ENCODE measurements around the gene SNX8.
"Not testable (repeated sequence)": the region's sequence is repeated elsewhere in the genome, so short reads cannot be mapped to it uniquely, and the experiment has no call there.

The SNX8 gene

GRCh38 chr7:2312267-2312929 lies 1.8 kb downstream of the SNX8 start:
- peak overlapping the region in 1 of 5 donors; percentile 10 for H3K4me3 ChIP-seq (ENCODE audit: low read depth in 1 of 5, low read length in 5 of 5)
- H3K4me1 ChIP-seq (ENCODE audit: control insufficient read depth in 5 of 5, insufficient read depth in 5 of 5, low read length in 5 of 5): peaks cover 1 to 37% (median 25%) of the 10 kb centered on the region in 5 donors
- peaks cover 0 to 5% (median 0%) of the 10 kb centered on the region in 5 donors for H3K36me3 ChIP-seq (ENCODE audit: control insufficient read depth in 5 of 5, insufficient read depth in 5 of 5, low read length in 5 of 5)
- H3K27me3 ChIP-seq (ENCODE audit: control insufficient read depth in 5 of 5, insufficient read depth in 4 of 5, low read length in 5 of 5): no peaks in the 10 kb centered on the region
- peak overlapping the region in 1 of 5 donors; percentile 2 for H3K9ac ChIP-seq (ENCODE audit: low read length in 5 of 5)
- H3K9me3 ChIP-seq (ENCODE audit: control insufficient read depth in 5 of 5, low read length in 5 of 5): no peaks in the 10 kb centered on the region
- no peak overlapping the region for H3K27ac ChIP-seq (ENCODE audit: low read depth, low read length)

GRCh38 chr7:2309889-2310331 lies 4.3 kb downstream of the SNX8 start:
- no peaks in the 10 kb centered on the region for H3K27me3 ChIP-seq (ENCODE audit: control insufficient read depth in 5 of 5, insufficient read depth in 4 of 5, low read length in 5 of 5)
- H3K27ac ChIP-seq (ENCODE audit: low read depth, low read length): no peak overlapping the region
- H3K9me3 ChIP-seq (ENCODE audit: control insufficient read depth in 5 of 5, low read length in 5 of 5): no peaks in the 10 kb centered on the region
- no peak overlapping the region for H3K9ac ChIP-seq (ENCODE audit: low read length in 5 of 5)
- H3K4me3 ChIP-seq (ENCODE audit: low read depth in 1 of 5, low read length in 5 of 5): no peak overlapping the region
- peaks cover 1 to 35% (median 21%) of the 10 kb centered on the region in 5 donors for H3K4me1 ChIP-seq (ENCODE audit: control insufficient read depth in 5 of 5, insufficient read depth in 5 of 5, low read length in 5 of 5)
- peaks cover 0 to 5% (median 0%) of the 10 kb centered on the region in 5 donors for H3K36me3 ChIP-seq (ENCODE audit: control insufficient read depth in 5 of 5, insufficient read depth in 5 of 5, low read length in 5 of 5)

GRCh38 chr7:2307690-2308107 lies 6.5 kb downstream of the SNX8 start:
- no peak overlapping the region for H3K4me3 ChIP-seq (ENCODE audit: low read depth in 1 of 5, low read length in 5 of 5)
- no peak overlapping the region for H3K9ac ChIP-seq (ENCODE audit: low read length in 5 of 5)

GRCh38 chr7:2306688-2307087 lies 7.6 kb downstream of the SNX8 start:
- Histone ChIP-seq H3K9ac (ENCODE audit: low read length in 5 of 5) (no peak overlapping the region), H3K27ac (ENCODE audit: low read depth, low read length) (no peak overlapping the region), H3K9me3 (ENCODE audit: control insufficient read depth in 5 of 5, low read length in 5 of 5) (no peaks in the 10 kb centered on the region), H3K4me1 (ENCODE audit: control insufficient read depth in 5 of 5, insufficient read depth in 5 of 5, low read length in 5 of 5) (peaks cover 2 to 17% (median 8%) of the 10 kb centered on the region in 5 donors), H3K4me3 (ENCODE audit: low read depth in 1 of 5, low read length in 5 of 5) (no peak overlapping the region), H3K27me3 (ENCODE audit: control insufficient read depth in 5 of 5, insufficient read depth in 4 of 5, low read length in 5 of 5) (no peaks in the 10 kb centered on the region), H3K36me3 (ENCODE audit: control insufficient read depth in 5 of 5, insufficient read depth in 5 of 5, low read length in 5 of 5) (peaks cover 0 to 5% (median 0%) of the 10 kb centered on the region in 5 donors)

More at GRCh38 chr7:2307690-2308107, 6.5 kb downstream of the SNX8 start:
- no peaks in the 10 kb centered on the region for H3K9me3 ChIP-seq (ENCODE audit: control insufficient read depth in 5 of 5, low read length in 5 of 5)
- peaks cover 0 to 5% (median 0%) of the 10 kb centered on the region in 5 donors for H3K36me3 ChIP-seq (ENCODE audit: control insufficient read depth in 5 of 5, insufficient read depth in 5 of 5, low read length in 5 of 5)
- no peaks in the 10 kb centered on the region for H3K27me3 ChIP-seq (ENCODE audit: control insufficient read depth in 5 of 5, insufficient read depth in 4 of 5, low read length in 5 of 5)
- H3K4me1 ChIP-seq (ENCODE audit: control insufficient read depth in 5 of 5, insufficient read depth in 5 of 5, low read length in 5 of 5): peaks cover 2 to 25% (median 17%) of the 10 kb centered on the region in 5 donors
- H3K27ac ChIP-seq (ENCODE audit: low read depth, low read length): no peak overlapping the region

- not testable (repeated sequence) for H3K9me3 ChIP-seq (ENCODE audit: control insufficient read depth in 5 of 5, low read length in 5 of 5); H3K27me3 ChIP-seq (ENCODE audit: control insufficient read depth in 5 of 5, insufficient read depth in 4 of 5, low read length in 5 of 5); H3K36me3 ChIP-seq (ENCODE audit: control insufficient read depth in 5 of 5, insufficient read depth in 5 of 5, low read length in 5 of 5); H3K27ac ChIP-seq (ENCODE audit: low read depth, low read length); H3K4me3 ChIP-seq (ENCODE audit: low read depth in 1 of 5, low read length in 5 of 5)
- H3K4me1 ChIP-seq (ENCODE audit: control insufficient read depth in 5 of 5, insufficient read depth in 5 of 5, low read length in 5 of 5): peaks cover 0 to 17% (median 9%) of the 10 kb centered on the region in 5 donors
- peak overlapping the region in 2 of 5 donors; percentile 1 to 52 for H3K9ac ChIP-seq (ENCODE audit: low read length in 5 of 5)
Measured at GRCh38 chr7:2305258-2305657, 9.0 kb downstream of the SNX8 start.

GRCh38 chr7:2303520-2303919 lies 10.7 kb downstream of the SNX8 start:
- not testable (repeated sequence) for H3K27me3 ChIP-seq (ENCODE audit: control insufficient read depth in 5 of 5, insufficient read depth in 4 of 5, low read length in 5 of 5); H3K27ac ChIP-seq (ENCODE audit: low read depth, low read length); H3K4me3 ChIP-seq (ENCODE audit: low read depth in 1 of 5, low read length in 5 of 5); H3K9ac ChIP-seq (ENCODE audit: low read length in 5 of 5); H3K9me3 ChIP-seq (ENCODE audit: control insufficient read depth in 5 of 5, low read length in 5 of 5); H3K36me3 ChIP-seq (ENCODE audit: control insufficient read depth in 5 of 5, insufficient read depth in 5 of 5, low read length in 5 of 5)
- H3K4me1 ChIP-seq (ENCODE audit: control insufficient read depth in 5 of 5, insufficient read depth in 5 of 5, low read length in 5 of 5): peaks cover 2 to 28% (median 12%) of the 10 kb centered on the region in 5 donors

- not testable (repeated sequence) for H3K4me3 ChIP-seq (ENCODE audit: low read depth in 1 of 5, low read length in 5 of 5); H3K9ac ChIP-seq (ENCODE audit: low read length in 5 of 5); H3K27ac ChIP-seq (ENCODE audit: low read depth, low read length); H3K9me3 ChIP-seq (ENCODE audit: control insufficient read depth in 5 of 5, low read length in 5 of 5); H3K27me3 ChIP-seq (ENCODE audit: control insufficient read depth in 5 of 5, insufficient read depth in 4 of 5, low read length in 5 of 5); H3K36me3 ChIP-seq (ENCODE audit: control insufficient read depth in 5 of 5, insufficient read depth in 5 of 5, low read length in 5 of 5)
- H3K4me1 ChIP-seq (ENCODE audit: control insufficient read depth in 5 of 5, insufficient read depth in 5 of 5, low read length in 5 of 5): peaks cover 2 to 28% (median 12%) of the 10 kb centered on the region in 5 donors
Measured at GRCh38 chr7:2302743-2303397, 11.4 kb downstream of the SNX8 start.

GRCh38 chr7:2301511-2301863 lies 12.8 kb downstream of the SNX8 start:
- Histone ChIP-seq H3K9me3 (ENCODE audit: control insufficient read depth in 5 of 5, low read length in 5 of 5) (no peaks in the 10 kb centered on the region), H3K9ac (ENCODE audit: low read length in 5 of 5) (no peak overlapping the region), H3K27me3 (ENCODE audit: control insufficient read depth in 5 of 5, insufficient read depth in 4 of 5, low read length in 5 of 5) (no peaks in the 10 kb centered on the region), H3K4me1 (ENCODE audit: control insufficient read depth in 5 of 5, insufficient read depth in 5 of 5, low read length in 5 of 5) (peaks cover 2 to 26% (median 12%) of the 10 kb centered on the region in 5 donors), H3K36me3 (ENCODE audit: control insufficient read depth in 5 of 5, insufficient read depth in 5 of 5, low read length in 5 of 5) (no peaks in the 10 kb centered on the region), H3K27ac (ENCODE audit: low read depth, low read length) (no peak overlapping the region), H3K4me3 (ENCODE audit: low read depth in 1 of 5, low read length in 5 of 5) (no peak overlapping the region)

- Histone ChIP-seq H3K9ac (ENCODE audit: low read length in 5 of 5) (peak overlapping the region in 2 of 5 donors; percentile 8 to 52), H3K4me1 (ENCODE audit: control insufficient read depth in 5 of 5, insufficient read depth in 5 of 5, low read length in 5 of 5) (peaks cover 2 to 25% (median 10%) of the 10 kb centered on the region in 5 donors), H3K27ac (ENCODE audit: low read depth, low read length) (no peak overlapping the region), H3K4me3 (ENCODE audit: low read depth in 1 of 5, low read length in 5 of 5) (peak overlapping the region in 1 of 5 donors; percentile 14), H3K36me3 (ENCODE audit: control insufficient read depth in 5 of 5, insufficient read depth in 5 of 5, low read length in 5 of 5) (no peaks in the 10 kb centered on the region), H3K27me3 (ENCODE audit: control insufficient read depth in 5 of 5, insufficient read depth in 4 of 5, low read length in 5 of 5) (no peaks in the 10 kb centered on the region), H3K9me3 (ENCODE audit: control insufficient read depth in 5 of 5, low read length in 5 of 5) (no peaks in the 10 kb centered on the region)
Measured at GRCh38 chr7:2299870-2300512, 14.2 kb downstream of the SNX8 start.
